ENCODE data around the gene TRAPPC14. TPM values are rescaled to one million over a fixed set of nuclear protein-coding genes. Genes with fewer than 3 reads are reported as not detected.

Gene TRAPPC14
- total RNA-seq, 1 experiment from 2014 or later = 19.2 TPM

Small RNAs within 50 kb of the gene (microRNA-seq; reads per million reads assigned to microRNA genes)
- gene MIR4658 (ENCODE audit: unreplicated experiment) = 0.75 reads per million

Other genes starting within 250 kb of the TRAPPC14 start
- gene TRIM4, start 239.2 kb downstream of the TRAPPC14 start, total RNA-seq (2014; rRNA removed) = 11.1 and 13.9 TPM in 2 replicates
- gene GJC3, start 229.1 kb downstream of the TRAPPC14 start, total RNA-seq (2014; rRNA removed) = 0.18 TPM in 1 of 2 replicates, not detected in the other
- 0.18 TPM in 1 of 2 replicates, not detected in the other for gene AZGP1, start 182.7 kb downstream of the TRAPPC14 start, total RNA-seq (2014; rRNA removed)
- 13.6 and 13.9 TPM in 2 replicates for gene ZKSCAN1, start 143.1 kb downstream of the TRAPPC14 start, total RNA-seq (2014; rRNA removed)
- 4.7 and 7.3 TPM in 2 replicates for gene ZSCAN21, start 108.9 kb downstream of the TRAPPC14 start, total RNA-seq (2014; rRNA removed)
- gene ZNF3, start 77.0 kb downstream of the TRAPPC14 start, total RNA-seq (2014; rRNA removed) = 16.5 and 18.0 TPM in 2 replicates
- 95.7 and 110 TPM in 2 replicates for gene COPS6, start 69.8 kb downstream of the TRAPPC14 start, total RNA-seq (2014; rRNA removed)
- 208 and 226 TPM in 2 replicates for gene MCM7, start 57.3 kb downstream of the TRAPPC14 start, total RNA-seq (2014; rRNA removed)
- gene AP4M1, start 57.1 kb downstream of the TRAPPC14 start, total RNA-seq (2014; rRNA removed) = 17.9 and 23.9 TPM in 2 replicates
- gene TAF6, start 39.4 kb downstream of the TRAPPC14 start, total RNA-seq (2014; rRNA removed) = 51.4 and 58.6 TPM in 2 replicates
- gene CNPY4, start 39.1 kb downstream of the TRAPPC14 start, total RNA-seq (2014; rRNA removed) = 7.5 and 11.6 TPM in 2 replicates
- gene MBLAC1, start 31.8 kb downstream of the TRAPPC14 start, total RNA-seq (2014; rRNA removed) = 2.7 and 4.3 TPM in 2 replicates
- gene LAMTOR4, start 9.8 kb downstream of the TRAPPC14 start, total RNA-seq (2014; rRNA removed) = 107 and 146 TPM in 2 replicates
- gene GAL3ST4, start 9.9 kb upstream of the TRAPPC14 start, total RNA-seq (2014; rRNA removed) = 0.23 and 1.1 TPM in 2 replicates
- gene GPC2, start 18.7 kb upstream of the TRAPPC14 start, total RNA-seq (2014; rRNA removed) = 1.6 and 2.3 TPM in 2 replicates
- 0.07 and 1.2 TPM in 2 replicates for gene STAG3, start 19.2 kb upstream of the TRAPPC14 start, total RNA-seq (2014; rRNA removed)
- not detected in 2 replicates for gene PVRIG, start 61.2 kb upstream of the TRAPPC14 start, total RNA-seq (2014; rRNA removed)
- gene SPDYE3, start 149.0 kb upstream of the TRAPPC14 start, total RNA-seq (2014; rRNA removed) = not detected in 2 replicates
- gene PILRB, start 199.4 kb upstream of the TRAPPC14 start, total RNA-seq (2014; rRNA removed) = 71.6 and 74.1 TPM in 2 replicates
- 0.92 and 1.9 TPM in 2 replicates for gene PILRA, start 214.8 kb upstream of the TRAPPC14 start, total RNA-seq (2014; rRNA removed)